H9 (cell line): ENCODE data around the gene SNX14. TPM values are rescaled to one million over a fixed set of nuclear protein-coding genes. Genes with fewer than 3 reads are reported as not detected.

Experiments used
- DNase-seq: peaks from one replicate; pipeline ENCODE4 v3.0.0-alpha.2; 2017
- H2AFZ ChIP-seq: one replicate; pipeline ENCODE4 v1.6.1; 2013; ENCODE audit warnings: mild to moderate bottlenecking, low read length, control low read depth, moderate library complexity
- H2AK5ac ChIP-seq: 2 replicates; pipeline ENCODE4 v1.6.1; 2013; ENCODE audit warnings: low read length, control low read depth, mixed read lengths; ENCODE audit not compliant: insufficient read length
- H2BK120ac ChIP-seq: one replicate; pipeline ENCODE4 v1.6.1; 2013; ENCODE audit warnings: low read depth, mild to moderate bottlenecking, low read length, control low read depth, inconsistent platforms; ENCODE audit not compliant: poor library complexity, severe bottlenecking
- H2BK12ac ChIP-seq: 2 replicates; pipeline ENCODE4 v1.6.1; 2013; ENCODE audit warnings: low read length, control low read depth, mixed read lengths, low read depth; ENCODE audit not compliant: insufficient read length
- H2BK15ac ChIP-seq: 2 replicates; pipeline ENCODE4 v1.6.1; 2013; ENCODE audit warnings: low read depth, low read length, control low read depth
- H2BK20ac ChIP-seq: one replicate; pipeline ENCODE4 v1.6.1; 2013; ENCODE audit warnings: low read depth, mild to moderate bottlenecking, low read length, control low read depth, inconsistent platforms; ENCODE audit not compliant: poor library complexity, severe bottlenecking
- H2BK5ac ChIP-seq: 2 replicates; pipeline ENCODE4 v1.6.1; 2013; ENCODE audit warnings: low read length, control low read depth, mixed read lengths; ENCODE audit not compliant: insufficient read length
- H3K14ac ChIP-seq: 2 replicates; pipeline ENCODE4 v1.6.1; 2013; ENCODE audit warnings: low read length, control low read depth; ENCODE audit not compliant: insufficient read depth
- H3K18ac ChIP-seq: 2 replicates; pipeline ENCODE4 v1.6.1; 2013; ENCODE audit warnings: low read depth, mild to moderate bottlenecking, mixed read lengths, low read length, control low read depth; ENCODE audit not compliant: insufficient read length
- H3K23ac ChIP-seq: 2 replicates; pipeline ENCODE4 v1.6.1; 2013; ENCODE audit warnings: low read length, control low read depth, mixed read lengths, low read depth; ENCODE audit not compliant: insufficient read length
- H3K23me2 ChIP-seq: 2 replicates; pipeline ENCODE4 v1.6.1; 2013; ENCODE audit warnings: low read depth, mild to moderate bottlenecking, mixed read lengths, low read length, control low read depth; ENCODE audit not compliant: insufficient read length, poor library complexity, severe bottlenecking
- H3K27ac ChIP-seq: 2 replicates; pipeline ENCODE4 v1.5.1; 2013; ENCODE audit warnings: low read length, control low read depth, mixed read lengths, low read depth; ENCODE audit not compliant: insufficient read length
- H3K27me3 ChIP-seq: 2 replicates; pipeline ENCODE4 v1.6.1; 2013; ENCODE audit warnings: low read length, control low read depth, inconsistent platforms; ENCODE audit not compliant: insufficient read depth
- H3K4ac ChIP-seq: 2 replicates; pipeline ENCODE4 v1.6.1; 2013; ENCODE audit warnings: low read depth, mild to moderate bottlenecking, control low read depth, inconsistent platforms, low read length, moderate library complexity
- H3K4me1 ChIP-seq: 2 replicates; pipeline ENCODE4 v1.6.1; 2013; ENCODE audit warnings: low read length, control low read depth, inconsistent platforms; ENCODE audit not compliant: insufficient read depth
- H3K4me2 ChIP-seq: 2 replicates; pipeline ENCODE4 v1.6.1; 2013; ENCODE audit warnings: low read length, control low read depth, mixed read lengths; ENCODE audit not compliant: insufficient read length, insufficient read depth
- H3K56ac ChIP-seq: 2 replicates; pipeline ENCODE4 v1.6.1; 2013; ENCODE audit warnings: low read depth, mild to moderate bottlenecking, mixed read lengths, low read length, control low read depth; ENCODE audit not compliant: insufficient read length
- H3K79me1 ChIP-seq: 2 replicates; pipeline ENCODE4 v1.6.1; 2013; ENCODE audit warnings: low read depth, mild to moderate bottlenecking, moderate library complexity, low read length, control low read depth, inconsistent platforms; ENCODE audit not compliant: insufficient read depth, poor library complexity, severe bottlenecking
- H3K79me2 ChIP-seq: 2 replicates; pipeline ENCODE4 v1.6.1; 2013; ENCODE audit warnings: low read length, control low read depth, inconsistent platforms; ENCODE audit not compliant: insufficient read depth
- H3K9ac ChIP-seq: 2 replicates; pipeline ENCODE4 v1.6.1; 2013; ENCODE audit warnings: low read length, control low read depth, mixed read lengths; ENCODE audit not compliant: insufficient read length; ENCODE audit errors: extremely low read depth
- H3K9me3 ChIP-seq: one replicate; pipeline ENCODE4 v1.6.1; 2013; ENCODE audit warnings: low read depth, low read length, inconsistent platforms; ENCODE audit not compliant: control insufficient read depth
- H3T11ph ChIP-seq: one replicate; pipeline ENCODE4 v1.6.1; 2013; ENCODE audit warnings: mild to moderate bottlenecking, low read length, control low read depth, inconsistent platforms
- H4K20me1 ChIP-seq: one replicate; pipeline ENCODE4 v1.6.1; 2013; ENCODE audit not compliant: control insufficient read depth, insufficient read length, insufficient read depth
- H4K5ac ChIP-seq: 2 replicates; pipeline ENCODE4 v1.6.1; 2013; ENCODE audit warnings: low read depth, mild to moderate bottlenecking, mixed read lengths, low read length, control low read depth; ENCODE audit not compliant: insufficient read length
- H4K8ac ChIP-seq: replicated peaks from 2 replicates; pipeline ENCODE4 v1.6.1; 2013; ENCODE audit warnings: low read length, control low read depth, mixed read lengths, low read depth; ENCODE audit not compliant: insufficient read length
- H4K91ac ChIP-seq: 2 replicates; pipeline ENCODE4 v1.6.1; 2013; ENCODE audit warnings: low read depth, mild to moderate bottlenecking, moderate library complexity, mixed read lengths, low read length, control low read depth; ENCODE audit not compliant: insufficient read length
- H3K27ac Mint-ChIP-seq, 3 experiments: 2 replicates in 2 of 3; 3 replicates in 1 of 3; pipeline ENCODE4 v1.8.0; 2020 to 2021; ENCODE audit warnings: mixed read lengths in 3 of 3, mild to moderate bottlenecking in 1 of 3, moderate library complexity in 1 of 3
- H3K27me3 Mint-ChIP-seq: 2 replicates; pipeline ENCODE4 v1.8.0; 2021; ENCODE audit warnings: low read depth, mild to moderate bottlenecking, moderate library complexity, mixed read lengths
- H3K36me3 Mint-ChIP-seq, 3 experiments: 2 replicates in 2 of 3; 3 replicates in 1 of 3; pipeline ENCODE4 v1.8.0; 2020 to 2021; ENCODE audit warnings: low read depth in 3 of 3, mixed read lengths in 3 of 3; ENCODE audit not compliant: insufficient read depth in 1 of 3
- H3K4me1 Mint-ChIP-seq, 2 experiments: 2 replicates each; pipeline ENCODE4 v1.8.0; 2020; ENCODE audit warnings: mixed read lengths in 2 of 2
- H3K4me3 Mint-ChIP-seq, 2 experiments: 2 replicates in 1 of 2; 3 replicates in 1 of 2; pipeline ENCODE4 v1.8.0; 2020 to 2021; ENCODE audit warnings: mild to moderate bottlenecking in 2 of 2, mixed read lengths in 2 of 2, moderate library complexity in 1 of 2
- H3K9me3 Mint-ChIP-seq, 2 experiments: 2 replicates in 1 of 2; 3 replicates in 1 of 2; pipeline ENCODE4 v1.8.0; 2020; ENCODE audit warnings: mild to moderate bottlenecking in 2 of 2, mixed read lengths in 2 of 2, moderate library complexity in 1 of 2
- CTCF ChIP-seq: fragments of 200-600 bp; sonication (generic); conservative IDR thresholded peaks from 3 replicates; pipeline ENCODE4 v1.8.0; 2021; ENCODE audit warnings: antibody characterized with exemption, mild to moderate bottlenecking
- WGBS: extraction: QIAGEN DNeasy Blood & Tissue Kit; methylation state at CpG from one replicate; pipeline ENCODE4 v1.1.7; 2013; ENCODE audit warnings: missing lambda C conversion rate, low lambda C conversion rate, mixed read lengths; ENCODE audit not compliant: insufficient read length; ENCODE audit errors: extremely low coverage; 5-methylcytosine and 5-hydroxymethylcytosine counted together
- total RNA-seq: library from RNA; stranded (reverse); gene quantifications from 2 replicates; pipeline ENCODE4 v1.2.1, GENCODE V29; 2021

Gene SNX14
- total RNA-seq, 1 experiment from 2014 or later, result 33.0 TPM

GRCh38 chr6:85642774-85643536 lies 49.3 kb upstream of the SNX14 start, which contains the start of gene SYNCRIP:
SYNCRIP (minus strand) TSS chr6:85642886; CDS start chr6:85641439, 1,447 bp downstream.
- peak; percentile 97 for DNase-seq
- Histone ChIP-seq H3K4me2 (peak within 1 kb of the TSS; percentile 100), H2BK15ac (no peak within 1 kb of the TSS), H3K23me2 (peaks cover 8% of the 10 kb centered on the region), H3K27me3 (no peaks in the 10 kb centered on the region), H4K8ac (peak within 1 kb of the TSS; percentile 3), H3K27ac (peak within 1 kb of the TSS; percentile 98), H2BK5ac (peak within 1 kb of the TSS; percentile 74), H4K5ac (peak within 1 kb of the TSS; percentile 4), H3K79me1 (no peaks in the 10 kb centered on the region), H2BK20ac (no peak within 1 kb of the TSS), H3K9ac (peak within 1 kb of the TSS; percentile 97), H3K18ac (peak within 1 kb of the TSS; percentile 91), H3K4me1 (peaks cover 2% of the 10 kb centered on the region; the same call in 1 of the 2 replicates), H2AFZ (no peak within 1 kb of the TSS), H3K23ac (no peak within 1 kb of the TSS), H2BK120ac (no peak within 1 kb of the TSS), H4K20me1 (no peaks in the 10 kb centered on the region), H3K56ac (no peak within 1 kb of the TSS), H3T11ph (no peak within 1 kb of the TSS), H2AK5ac (no peak within 1 kb of the TSS), H3K9me3 (no peaks in the 10 kb centered on the region), H3K14ac (peak within 1 kb of the TSS; percentile 98), H3K4ac (peak within 1 kb of the TSS; percentile 72), H2BK12ac (no peak within 1 kb of the TSS), H3K79me2 (peaks cover 40% of the 10 kb centered on the region), H4K91ac (peak within 1 kb of the TSS; percentile 87)
- Mint-ChIP-seq H3K9me3 (peaks cover 3 to 10% of the 10 kb centered on the region in 2 experiments), H3K27ac (peak within 1 kb of the TSS; percentile 99), H3K27me3 (no peaks in the 10 kb centered on the region; the same call in none of the 2 replicates), H3K36me3 (peaks cover 37 to 45% (median 38%) of the 10 kb centered on the region in 3 experiments), H3K4me3 (peak within 1 kb of the TSS; percentile 86 to 95), H3K4me1 (peaks cover 34 to 42% of the 10 kb centered on the region in 2 experiments)
- WGBS, result no CpG with 5 or more reads among the region's 76 CpGs
- no peak for TF ChIP-seq CTCF
